SKM-1 (cell line): ENCODE data around the gene PYDC1.
"Not testable (repeated sequence)": the region's sequence is repeated elsewhere in the genome, so short reads cannot be mapped to it uniquely, and the experiment has no call there.

Source experiments
- DNase-seq: peaks from one replicate; lab custom pipeline; 2025; ENCODE audit not compliant: unreplicated experiment; lab: John Stamatoyannopoulos, UW

The PYDC1 gene

DNA sequence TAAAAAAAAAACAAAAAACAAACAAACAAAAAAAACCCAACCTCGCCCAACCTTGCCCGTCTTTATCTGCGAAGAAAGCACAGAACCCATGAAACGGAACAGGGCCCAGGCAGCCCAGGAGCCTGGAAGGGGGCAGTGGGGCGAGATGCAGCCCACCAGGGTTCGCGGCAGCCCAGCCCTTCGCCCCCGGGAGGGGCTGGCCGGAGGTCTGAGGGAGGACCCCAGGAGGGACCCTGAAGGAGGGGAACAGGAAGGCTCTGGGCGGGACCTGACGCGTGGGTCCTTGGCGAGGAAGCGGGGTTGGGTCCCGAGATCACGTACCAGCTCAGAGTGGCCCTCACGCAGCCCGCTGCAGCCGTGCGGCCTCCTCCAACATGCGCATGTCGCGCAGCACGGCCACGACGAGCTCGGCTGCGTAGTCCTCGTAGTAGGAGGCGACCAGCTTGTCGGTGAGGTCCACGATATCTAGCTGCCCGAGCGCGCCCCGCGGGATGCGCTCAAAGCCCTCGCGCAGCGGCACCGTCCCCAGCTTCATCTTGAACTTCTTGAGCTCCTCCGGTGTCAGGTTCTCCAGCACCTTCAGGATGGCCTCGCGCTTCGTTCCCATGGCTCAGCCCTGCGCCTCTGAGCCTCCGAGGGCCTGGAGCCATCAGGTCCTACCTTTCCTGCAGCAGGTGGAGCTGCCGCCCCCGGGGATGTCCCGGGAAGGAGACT lies at the start of gene PYDC1:
PYDC1 (minus strand) TSS at position 714 of the 714 bp plus-strand sequence; CDS start at position 607, 107 bp downstream.
- DNase-seq, result no peak

- no peak for DNase-seq
Measured at GRCh38 chr16:31265329-31266245, 48.7 kb upstream of the PYDC1 start.

GRCh38 chr16:31262084-31262483 lies 45.1 kb upstream of the PYDC1 start:
- DNase-seq, result no peak

- DNase-seq, result peak; percentile 52
Measured at GRCh38 chr16:31260136-31260931, 43.4 kb upstream of the PYDC1 start.

DNA sequence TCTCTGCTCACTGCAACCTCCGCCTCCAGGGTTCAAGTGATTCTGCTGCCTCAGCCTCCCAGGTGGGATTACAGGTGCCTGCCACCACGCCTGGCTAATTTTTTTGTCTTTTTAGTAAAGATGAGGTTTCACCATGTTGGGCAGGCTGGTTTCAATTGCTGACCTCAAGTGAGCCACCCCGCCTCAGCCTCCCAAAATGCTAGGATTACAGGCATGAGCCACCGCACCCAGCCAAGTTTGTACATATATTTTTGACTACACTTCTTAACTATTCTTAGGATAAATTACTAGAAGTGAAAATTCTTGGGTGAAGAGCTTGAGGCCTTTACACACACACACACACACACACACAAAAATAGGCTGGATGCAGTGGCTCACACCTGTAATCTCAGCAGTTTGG lies 41.4 kb upstream of the PYDC1 start:
- DNase-seq, result no peak

DNA sequence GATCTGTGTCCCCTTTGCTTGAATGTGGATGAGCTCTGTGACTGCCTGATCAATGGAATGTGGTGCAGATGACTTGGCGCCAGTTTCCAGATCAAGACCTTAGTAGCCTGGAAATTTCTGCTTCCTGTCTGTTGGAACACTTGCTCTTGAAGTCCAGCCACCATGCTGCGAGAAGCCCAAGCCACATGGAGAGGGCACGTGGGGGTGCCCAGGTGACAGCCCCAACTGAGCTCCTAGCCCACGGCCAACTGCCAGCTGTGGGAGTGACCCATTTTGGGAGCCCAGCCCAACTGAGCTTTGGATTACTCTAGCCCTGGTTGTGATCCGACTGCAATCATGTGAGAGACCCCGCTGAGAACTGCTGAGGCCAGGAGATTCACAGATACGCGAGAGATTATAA lies 39.5 kb upstream of the PYDC1 start:
- DNase-seq, result no peak

GRCh38 chr16:31253642-31254045 lies 36.7 kb upstream of the PYDC1 start:
- peak; percentile 98 for DNase-seq

DNA sequence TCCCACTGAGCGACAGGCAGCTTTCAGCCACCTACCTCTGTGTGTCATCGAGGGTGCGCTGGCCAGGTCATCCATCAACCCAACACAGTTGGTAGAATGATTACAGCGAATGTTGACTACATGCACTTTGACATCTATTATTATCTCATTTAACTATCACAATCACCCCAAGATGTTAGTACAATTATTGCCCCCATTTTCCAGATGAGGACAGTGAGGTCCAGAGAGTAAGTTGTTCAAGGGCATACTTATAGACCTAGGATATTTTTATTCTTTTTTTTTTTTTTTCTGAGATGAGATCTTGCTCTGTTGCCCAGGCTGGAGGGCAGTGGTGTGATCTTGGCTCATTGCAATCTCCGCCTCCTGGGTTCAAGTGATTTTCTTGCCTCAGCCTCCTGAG lies 34.5 kb upstream of the PYDC1 start:
- no peak for DNase-seq

DNA sequence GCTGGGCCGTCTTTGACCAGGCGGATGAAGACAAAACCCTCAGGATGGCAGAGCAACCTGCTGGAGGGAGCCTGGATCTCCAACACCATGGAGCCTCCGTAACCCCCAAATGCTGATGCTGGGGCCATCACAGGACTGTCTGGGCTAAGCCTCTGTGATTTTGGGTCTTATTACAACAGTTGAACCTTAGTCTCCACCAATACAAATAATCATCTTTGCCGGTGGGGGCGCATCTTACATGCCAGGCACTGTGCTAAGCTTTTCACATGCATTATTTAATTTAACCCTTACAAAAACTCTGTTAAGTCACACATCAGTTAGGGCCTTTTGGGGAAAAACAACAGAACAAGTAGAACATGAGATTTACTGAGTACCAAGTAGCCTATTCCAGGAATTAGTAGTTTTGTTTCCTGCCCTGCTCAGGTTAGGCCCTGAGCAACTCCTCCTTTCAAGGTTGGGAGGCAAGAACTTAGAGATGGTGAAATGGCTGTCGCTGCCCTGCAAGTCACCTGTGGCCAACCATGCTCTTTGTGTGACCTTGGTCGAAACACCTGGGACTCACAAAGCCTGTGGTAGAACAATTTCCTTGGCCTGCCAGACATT lies 33.9 kb upstream of the PYDC1 start:
- DNase-seq, result no peak

DNA sequence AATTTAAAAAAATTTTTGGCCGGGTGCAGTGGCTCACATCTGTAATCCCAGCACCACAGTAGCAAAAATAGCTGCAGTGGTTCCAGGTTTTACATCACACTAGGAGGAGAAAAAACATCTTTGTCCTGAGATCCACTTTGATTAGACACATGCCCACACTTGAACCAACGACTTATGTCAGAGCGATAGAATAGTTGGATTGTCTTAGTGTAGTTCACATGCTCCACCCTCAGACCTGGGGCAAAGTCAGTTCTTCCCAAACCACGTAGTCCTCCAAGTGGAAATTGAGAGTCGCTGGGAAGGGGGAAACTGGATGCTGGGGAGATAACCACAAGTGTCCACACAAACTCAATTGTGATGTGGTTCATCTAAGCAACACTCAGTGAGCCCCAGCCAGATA lies 31.4 kb upstream of the PYDC1 start:
- no peak for DNase-seq

GRCh38 chr16:31246296-31246695 lies 29.4 kb upstream of the PYDC1 start:
- DNase-seq, result no peak

- DNase-seq, result not testable (repeated sequence)
Measured at GRCh38 chr16:31245598-31245997, 28.7 kb upstream of the PYDC1 start.

GRCh38 chr16:31243734-31244670 lies 27.1 kb upstream of the PYDC1 start:
- DNase-seq, result peak; percentile 90

DNA sequence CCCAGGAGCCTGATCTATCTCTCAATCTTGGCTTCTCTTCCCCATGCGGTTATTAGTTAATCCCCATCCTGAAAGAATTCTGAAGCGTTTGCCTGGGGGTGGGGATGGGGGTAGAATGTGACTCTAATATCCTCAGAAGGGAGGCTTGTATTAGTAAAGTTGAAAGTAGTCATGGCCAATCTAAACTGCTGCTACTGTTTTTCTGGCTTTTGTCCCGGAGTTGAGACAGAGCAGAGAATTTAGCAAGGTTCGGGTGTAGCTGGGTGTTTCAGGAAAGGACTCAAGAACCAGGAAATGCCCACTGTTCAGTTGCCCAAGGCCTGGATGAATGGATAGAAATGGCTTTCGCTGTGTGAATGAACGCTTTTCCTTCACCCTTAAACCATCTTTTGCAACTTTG lies 25.3 kb upstream of the PYDC1 start:
- DNase-seq, result no peak

GRCh38 chr16:31238041-31238440 lies 21.1 kb upstream of the PYDC1 start:
- DNase-seq, result no peak

GRCh38 chr16:31229501-31229900 lies 12.6 kb upstream of the PYDC1 start:
- DNase-seq, result no peak

DNA sequence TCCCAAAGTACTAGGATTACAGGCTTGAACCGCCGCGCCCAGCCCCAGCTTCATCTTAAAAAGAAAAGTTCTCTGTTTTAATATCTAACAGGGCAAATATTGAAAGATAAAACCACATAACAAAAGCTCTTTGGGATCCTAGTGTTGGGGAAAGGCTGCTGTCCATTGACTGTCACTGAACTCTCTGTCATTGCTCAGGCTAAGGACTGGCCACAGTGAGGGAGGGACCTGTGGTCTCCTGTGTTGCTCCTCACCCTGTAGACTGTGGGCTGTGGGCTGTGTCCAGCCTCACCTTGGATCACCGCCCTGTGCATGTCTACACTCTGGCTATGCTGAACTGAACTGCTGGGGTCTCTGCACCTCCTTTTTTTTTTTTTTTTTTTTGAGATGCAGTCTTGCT lies 11.3 kb upstream of the PYDC1 start:
- no peak for DNase-seq

GRCh38 chr16:31225193-31225592 lies 8.3 kb upstream of the PYDC1 start:
- no peak for DNase-seq

GRCh38 chr16:31224092-31224955 lies 7.4 kb upstream of the PYDC1 start:
- no peak for DNase-seq
